Suprapubic skin (tissue), 4 donors: ENCODE data around the gene ANKH. TPM values are rescaled to one million over a fixed set of nuclear protein-coding genes. Genes with fewer than 3 reads are reported as not detected.
A peak's percentile ranks its signal among the peaks of the same experiment; 100 is the strongest.

Experiments used
- DNase-seq, 2 donors: peaks; one replicate each; pipeline ENCODE4 v3.0.0-alpha.2; 2019; ENCODE audit warnings: low spot score in 2 of 2
- H3K27ac ChIP-seq: fragments of 200-600 bp; sonication (generic); one replicate; pipeline ENCODE4 v1.5.1; 2019
- H3K27me3 ChIP-seq: fragments of 200-600 bp; sonication (generic); one replicate; pipeline ENCODE4 v1.5.1; 2019
- H3K36me3 ChIP-seq: fragments of 200-600 bp; sonication (generic); one replicate; pipeline ENCODE4 v1.5.1; 2019
- H3K4me1 ChIP-seq: fragments of 200-600 bp; sonication (generic); one replicate; pipeline ENCODE4 v1.5.1; 2019
- H3K4me3 ChIP-seq: fragments of 200-600 bp; sonication (generic); one replicate; pipeline ENCODE4 v1.5.1; 2019; ENCODE audit warnings: mild to moderate bottlenecking
- H3K9me3 ChIP-seq: fragments of 200-600 bp; sonication (generic); one replicate; pipeline ENCODE4 v1.5.1; 2019
- CTCF ChIP-seq, 2 donors: fragments of 200-600 bp in 1 of 2; fragments of 450-650 bp in 1 of 2; sonication (generic) in 1 of 2; IDR thresholded peaks; one replicate each; pipeline ENCODE4 v1.5.1; 2016 to 2019; ENCODE audit warnings: antibody characterized with exemption in 2 of 2, mild to moderate bottlenecking in 1 of 2, moderate library complexity in 1 of 2
- EP300 ChIP-seq: sonication (generic); formaldehyde crosslinking; IDR thresholded peaks from one replicate; pipeline ENCODE4 v1.6.1; 2017; ENCODE audit warnings: antibody characterized with exemption
- POLR2A ChIP-seq, 2 donors: fragments of 450-650 bp; IDR thresholded peaks; one replicate each; pipeline ENCODE4 v1.6.1; 2017; ENCODE audit warnings: antibody characterized with exemption in 2 of 2, mild to moderate bottlenecking in 2 of 2, moderate library complexity in 2 of 2
- POLR2AphosphoS5 ChIP-seq, 3 donors: sonication (generic); formaldehyde crosslinking; IDR thresholded peaks; one replicate each; pipeline ENCODE4 v1.6.1; 2017; ENCODE audit warnings: antibody characterized with exemption in 3 of 3
- WGBS: methylation state at CpG from one replicate; pipeline ENCODE4 v1.1.5; 2018; 5-methylcytosine and 5-hydroxymethylcytosine counted together
- total RNA-seq, 4 donors: library from RNA; depleted of rRNA; stranded (reverse); fragments of >200 nt; gene quantifications; one replicate each; pipeline ENCODE4 v1.1.0, GENCODE V29; 2016

The ANKH gene
- total RNA-seq, 4 donors from 2014 or later, result 59.8 to 86.1 (median 70.4) TPM

GRCh38 chr5:14716755-14717752, 154.5 kb downstream of the ANKH start:
- Histone ChIP-seq H3K27me3 (no peaks in the 10 kb centered on the region), H3K27ac (no peak overlapping the region), H3K4me3 (no peak overlapping the region), H3K4me1 (no peaks in the 10 kb centered on the region), H3K9me3 (no peaks in the 10 kb centered on the region), H3K36me3 (peaks cover 38% of the 10 kb centered on the region)
- WGBS, result 64% methylated on average over 13 of the region's 13 CpGs
- TF ChIP-seq CTCF (IDR thresholded peaks at IDR 0.05) (no peak), EP300 (no peak), POLR2AphosphoS5 (IDR thresholded peaks at IDR 0.05) (no peak), POLR2A (IDR thresholded peaks at IDR 0.05) (no peak)
- peak; percentile 33 to 45 for DNase-seq

GRCh38 chr5:14715481-14715880, 156.1 kb downstream of the ANKH start:
- H3K9me3 ChIP-seq, result no peaks in the 10 kb centered on the region
- H3K27ac ChIP-seq, result no peak overlapping the region
- no peaks in the 10 kb centered on the region for H3K4me1 ChIP-seq
- H3K4me3 ChIP-seq, result no peak overlapping the region
- peaks cover 53% of the 10 kb centered on the region for H3K36me3 ChIP-seq
- TF ChIP-seq POLR2AphosphoS5 (IDR thresholded peaks at IDR 0.05), result no peak
- no peak for TF ChIP-seq CTCF (IDR thresholded peaks at IDR 0.05)
- TF ChIP-seq EP300, result no peak
- no peak for TF ChIP-seq POLR2A (IDR thresholded peaks at IDR 0.05)
- no peak for DNase-seq
- H3K27me3 ChIP-seq, result no peaks in the 10 kb centered on the region
- 82% methylated on average over 3 of the region's 3 CpGs for WGBS

DNA sequence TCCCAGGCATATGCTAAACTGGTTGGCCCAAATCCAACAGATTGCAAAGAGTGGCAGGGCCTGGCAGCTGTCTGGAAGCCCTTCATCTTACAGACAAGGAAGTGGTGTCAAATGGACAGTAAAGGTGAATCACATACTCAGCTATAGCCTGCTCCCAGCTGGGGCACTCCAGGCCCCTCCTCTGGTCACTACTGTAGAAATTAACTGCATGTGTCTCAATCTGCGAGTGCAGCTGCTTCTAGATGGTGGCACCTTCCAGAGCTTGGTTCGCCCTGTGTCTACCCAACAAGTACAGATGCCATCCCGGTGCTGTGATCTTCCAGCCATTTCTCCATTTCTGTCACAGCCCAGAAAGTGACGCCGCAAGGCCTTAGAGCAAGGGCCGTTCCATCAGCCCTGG, 156.9 kb downstream of the ANKH start:
- H3K9me3 ChIP-seq, result no peaks in the 10 kb centered on the region
- H3K27me3 ChIP-seq, result no peaks in the 10 kb centered on the region
- H3K27ac ChIP-seq, result no peak overlapping the region
- H3K4me3 ChIP-seq, result no peak overlapping the region
- TF ChIP-seq EP300 (no peak), POLR2A (IDR thresholded peaks at IDR 0.05) (no peak), CTCF (IDR thresholded peaks at IDR 0.05) (no peak)
- 95% methylated on average over 6 of the region's 6 CpGs for WGBS
- no peaks in the 10 kb centered on the region for H3K4me1 ChIP-seq
- no peak for DNase-seq
- H3K36me3 ChIP-seq, result peaks cover 61% of the 10 kb centered on the region

- no peak for DNase-seq
- Histone ChIP-seq H3K27ac (no peak overlapping the region), H3K27me3 (no peaks in the 10 kb centered on the region), H3K36me3 (peaks cover 67% of the 10 kb centered on the region), H3K4me1 (no peaks in the 10 kb centered on the region), H3K9me3 (no peaks in the 10 kb centered on the region), H3K4me3 (no peak overlapping the region)
- TF ChIP-seq POLR2AphosphoS5 (IDR thresholded peaks at IDR 0.05) (no peak), POLR2A (IDR thresholded peaks at IDR 0.05) (no peak), CTCF (IDR thresholded peaks at IDR 0.05) (no peak), EP300 (no peak)
- WGBS, result 93% methylated on average over 21 of the region's 23 CpGs
Measured at GRCh38 chr5:14713476-14714390, 157.8 kb downstream of the ANKH start.
